Left renal cortex interstitium (tissue), 4 donors: ENCODE results near the gene KRTAP3-1. TPM values are rescaled to one million over a fixed set of nuclear protein-coding genes. Genes with fewer than 3 reads are reported as not detected.
"Not testable (repeated sequence)": the region's sequence is repeated elsewhere in the genome, so short reads cannot be mapped to it uniquely, and the experiment has no call there.

Experiments used
- DNase-seq, 4 donors: peaks; one replicate each; pipeline ENCODE4 v3.0.0-alpha.2; 2013; ENCODE audit warnings: low read depth in 4 of 4, low spot score in 2 of 4, missing footprints in 1 of 4
- polyA plus RNA-seq, 4 donors: library from polyadenylated mRNA; unstranded; fragments of 120-200 nt; gene quantifications; one replicate each; pipeline ENCODE4 v1.2.1, GENCODE V29; 2013; ENCODE audit not compliant: insufficient read length in 4 of 4

KRTAP3-1 gene
- not detected for polyA plus RNA-seq

- no peak for DNase-seq
These were observed at the start of gene KRTAP3-1 for GRCh38 chr17:41008811-41009210. Gene KRTAP3-1 (minus strand): TSS chr17:41009128. CDS start chr17:41009074, 54 bp downstream.

- no peak for DNase-seq
These were observed 48.6 kb upstream of the KRTAP3-1 start for GRCh38 chr17:41057547-41057946.

- not testable (repeated sequence) for DNase-seq
These were observed 46.2 kb upstream of the KRTAP3-1 start, which contains the start of gene KRTAP2-2 for GRCh38 chr17:41055130-41055529. Gene KRTAP2-2 (minus strand): TSS chr17:41055230. CDS start chr17:41055211, 19 bp downstream.

- DNase-seq: not testable (repeated sequence)
These were observed 45.6 kb upstream of the KRTAP3-1 start for GRCh38 chr17:41054556-41054955.

- peak in 2 of 4 donors; percentile 6 to 19 for DNase-seq
These were observed 45.1 kb upstream of the KRTAP3-1 start for GRCh38 chr17:41054025-41054424.

GRCh38 chr17:41052566-41052965 lies 43.6 kb upstream of the KRTAP3-1 start:
- no peak for DNase-seq

- DNase-seq: no peak
These were observed 40.2 kb upstream of the KRTAP3-1 start for GRCh38 chr17:41049110-41049509.

GRCh38 chr17:41048441-41048840 lies 39.5 kb upstream of the KRTAP3-1 start:
- DNase-seq: no peak

GRCh38 chr17:41046735-41047465 lies 38.0 kb upstream of the KRTAP3-1 start, which contains the start of gene KRTAP2-1:
Gene KRTAP2-1 (minus strand): TSS chr17:41047316. CDS start chr17:41047267, 49 bp downstream.
- DNase-seq: not testable (repeated sequence)

GRCh38 chr17:41042953-41043352 lies 34.0 kb upstream of the KRTAP3-1 start:
- no peak for DNase-seq

GRCh38 chr17:41040783-41041571 lies 32.0 kb upstream of the KRTAP3-1 start, which contains the start of gene KRTAP1-1:
Gene KRTAP1-1 (minus strand): TSS chr17:41041450. CDS start chr17:41041397, 53 bp downstream.
- not testable (repeated sequence) for DNase-seq

GRCh38 chr17:41037853-41038350 lies 29.0 kb upstream of the KRTAP3-1 start:
- DNase-seq: no peak

- DNase-seq: not testable (repeated sequence)
These were observed 25.5 kb upstream of the KRTAP3-1 start, which contains the start of gene KRTAP1-3 for GRCh38 chr17:41034346-41034935. Gene KRTAP1-3 (minus strand): TSS chr17:41034874. CDS start chr17:41034821, 53 bp downstream.

- DNase-seq: no peak
These were observed 20.8 kb upstream of the KRTAP3-1 start, which contains the start of gene KRTAP1-4 for GRCh38 chr17:41029633-41030245. Gene KRTAP1-4 (minus strand): TSS chr17:41030195. CDS start chr17:41030078, 117 bp downstream.

- no peak for DNase-seq
These were observed 18.0 kb upstream of the KRTAP3-1 start, which contains the start of gene KRTAP1-5 for GRCh38 chr17:41026715-41027471. Gene KRTAP1-5 (minus strand): TSS chr17:41027208. CDS start chr17:41027155, 53 bp downstream.

GRCh38 chr17:41024697-41025096 lies 15.8 kb upstream of the KRTAP3-1 start:
- no peak for DNase-seq

- no peak for DNase-seq
These were observed 11.4 kb upstream of the KRTAP3-1 start for GRCh38 chr17:41020336-41020735.

GRCh38 chr17:41019415-41019814 lies 10.5 kb upstream of the KRTAP3-1 start:
- DNase-seq: no peak

- DNase-seq: no peak
These were observed 9.6 kb upstream of the KRTAP3-1 start for GRCh38 chr17:41018541-41018940.
